ENCODE data around the gene RGS3.

DNA sequence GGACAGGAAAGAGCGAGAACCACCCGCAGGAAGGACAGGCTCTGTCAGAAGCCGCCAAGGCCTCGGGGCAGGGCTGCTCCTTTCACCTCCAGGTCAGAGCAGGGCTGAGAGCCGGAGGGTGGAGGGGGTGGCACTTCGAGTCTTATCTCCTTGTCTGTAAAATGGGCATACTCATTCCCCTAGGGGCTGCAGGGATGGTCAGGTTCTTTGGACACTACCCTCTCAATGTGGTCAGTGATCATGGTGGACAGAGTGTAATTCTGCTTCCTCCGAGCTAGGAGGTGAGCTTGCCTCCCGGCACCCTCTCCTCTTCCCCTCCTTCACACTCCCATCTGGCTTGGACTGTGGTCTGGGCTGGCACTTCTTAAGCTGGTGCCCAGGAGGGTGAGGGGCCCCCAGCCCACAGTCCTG is 39.6 kb downstream of the RGS3 start:
- no peak for TF ChIP-seq POLR2A (IDR thresholded peaks at IDR 0.05; ENCODE audit: low read length)
- no peak for TF ChIP-seq GATA1 (IDR thresholded peaks at IDR 0.05; ENCODE audit: low read depth, low read length)

Measured in erythroblast (primary cell).